Measurements from ENCODE around the gene HBQ1. TPM values are rescaled to one million over a fixed set of nuclear protein-coding genes. Genes with fewer than 3 reads are reported as not detected.
A peak's percentile ranks its signal among the peaks of the same experiment; 100 is the strongest.

Gene HBQ1
- not detected in 2 replicates for total RNA-seq
- long read RNA-seq: 0 reads

DNA sequence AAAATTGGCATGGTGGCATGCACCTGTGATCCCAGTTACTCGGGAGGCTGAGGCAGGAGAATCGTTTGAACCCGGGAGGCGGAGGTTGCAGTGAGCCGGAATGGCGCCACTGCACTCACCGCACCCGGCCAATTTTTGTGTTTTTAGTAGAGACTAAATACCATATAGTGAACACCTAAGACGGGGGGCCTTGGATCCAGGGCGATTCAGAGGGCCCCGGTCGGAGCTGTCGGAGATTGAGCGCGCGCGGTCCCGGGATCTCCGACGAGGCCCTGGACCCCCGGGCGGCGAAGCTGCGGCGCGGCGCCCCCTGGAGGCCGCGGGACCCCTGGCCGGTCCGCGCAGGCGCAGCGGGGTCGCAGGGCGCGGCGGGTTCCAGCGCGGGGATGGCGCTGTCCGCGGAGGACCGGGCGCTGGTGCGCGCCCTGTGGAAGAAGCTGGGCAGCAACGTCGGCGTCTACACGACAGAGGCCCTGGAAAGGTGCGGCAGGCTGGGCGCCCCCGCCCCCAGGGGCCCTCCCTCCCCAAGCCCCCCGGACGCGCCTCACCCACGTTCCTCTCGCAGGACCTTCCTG lies at the start of gene HBQ1:
Gene HBQ1 (plus strand): TSS at position 359 of the 575 bp plus-strand sequence. CDS start 28 bp downstream, at position 387.
- H3K4me1 Mint-ChIP-seq (ENCODE audit: unreplicated experiment): peaks cover 8% of the 10 kb centered on the region
- peaks cover 28% of the 10 kb centered on the region for H3K27me3 Mint-ChIP-seq (ENCODE audit: unreplicated experiment)
- no peak for DNase-seq (ENCODE audit: extremely low spot score, unreplicated experiment)
- no peak within 1 kb of the TSS for H3K27ac Mint-ChIP-seq (ENCODE audit: unreplicated experiment)
- TF ChIP-seq, protein P1, sequence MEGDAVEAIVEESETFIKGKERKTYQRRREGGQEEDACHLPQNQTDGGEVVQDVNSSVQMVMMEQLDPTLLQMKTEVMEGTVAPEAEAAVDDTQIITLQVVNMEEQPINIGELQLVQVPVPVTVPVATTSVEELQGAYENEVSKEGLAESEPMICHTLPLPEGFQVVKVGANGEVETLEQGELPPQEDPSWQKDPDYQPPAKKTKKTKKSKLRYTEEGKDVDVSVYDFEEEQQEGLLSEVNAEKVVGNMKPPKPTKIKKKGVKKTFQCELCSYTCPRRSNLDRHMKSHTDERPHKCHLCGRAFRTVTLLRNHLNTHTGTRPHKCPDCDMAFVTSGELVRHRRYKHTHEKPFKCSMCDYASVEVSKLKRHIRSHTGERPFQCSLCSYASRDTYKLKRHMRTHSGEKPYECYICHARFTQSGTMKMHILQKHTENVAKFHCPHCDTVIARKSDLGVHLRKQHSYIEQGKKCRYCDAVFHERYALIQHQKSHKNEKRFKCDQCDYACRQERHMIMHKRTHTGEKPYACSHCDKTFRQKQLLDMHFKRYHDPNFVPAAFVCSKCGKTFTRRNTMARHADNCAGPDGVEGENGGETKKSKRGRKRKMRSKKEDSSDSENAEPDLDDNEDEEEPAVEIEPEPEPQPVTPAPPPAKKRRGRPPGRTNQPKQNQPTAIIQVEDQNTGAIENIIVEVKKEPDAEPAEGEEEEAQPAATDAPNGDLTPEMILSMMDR (IDR thresholded peaks at IDR 0.05): peak; percentile 68
- H3K9me3 Mint-ChIP-seq (ENCODE audit: unreplicated experiment): no peaks in the 10 kb centered on the region
- H3K4me3 Mint-ChIP-seq (ENCODE audit: unreplicated experiment): peak within 1 kb of the TSS; percentile 51
- peaks cover 2% of the 10 kb centered on the region for H3K36me3 Mint-ChIP-seq (ENCODE audit: unreplicated experiment)

DNA sequence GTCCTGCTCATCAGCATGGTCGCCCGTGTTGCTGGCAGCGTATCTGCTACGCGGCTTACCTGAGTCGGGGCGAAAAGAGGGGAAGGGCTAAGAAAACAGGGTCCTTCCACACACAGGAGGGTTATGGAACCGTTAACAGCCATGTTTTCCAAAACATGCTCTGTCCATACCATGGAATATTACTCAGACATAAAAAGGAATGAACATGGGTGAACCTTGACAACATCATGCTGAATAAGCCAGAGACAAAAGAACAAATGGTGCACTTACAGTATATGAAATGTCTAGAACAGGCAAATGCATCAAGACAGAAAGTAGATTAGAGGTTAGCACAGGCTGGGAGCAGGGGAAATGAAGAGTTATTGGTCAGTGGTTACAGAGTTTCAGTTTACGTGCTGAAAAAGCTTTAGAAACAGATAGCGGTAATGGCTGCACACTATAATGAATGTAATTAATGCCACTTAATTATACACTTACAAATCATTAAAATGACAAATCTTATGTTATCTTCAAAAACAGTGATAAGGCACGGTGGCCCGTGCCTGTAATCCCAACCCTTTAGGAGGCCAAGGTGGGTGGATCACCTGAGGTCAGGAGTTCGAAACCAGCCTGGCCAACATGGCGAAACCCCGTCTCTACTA lies 49.6 kb upstream of the HBQ1 start:
- H3K27me3 Mint-ChIP-seq (ENCODE audit: unreplicated experiment): no peaks in the 10 kb centered on the region
- H3K36me3 Mint-ChIP-seq (ENCODE audit: unreplicated experiment): peaks cover 2% of the 10 kb centered on the region
- no peak overlapping the region for H3K27ac Mint-ChIP-seq (ENCODE audit: unreplicated experiment)
- no peaks in the 10 kb centered on the region for H3K9me3 Mint-ChIP-seq (ENCODE audit: unreplicated experiment)
- peaks cover 11% of the 10 kb centered on the region for H3K4me1 Mint-ChIP-seq (ENCODE audit: unreplicated experiment)
- DNase-seq (ENCODE audit: extremely low spot score, unreplicated experiment): no peak
- no peak overlapping the region for H3K4me3 Mint-ChIP-seq (ENCODE audit: unreplicated experiment)
- TF ChIP-seq, protein P1 (IDR thresholded peaks at IDR 0.05): no peak

DNA sequence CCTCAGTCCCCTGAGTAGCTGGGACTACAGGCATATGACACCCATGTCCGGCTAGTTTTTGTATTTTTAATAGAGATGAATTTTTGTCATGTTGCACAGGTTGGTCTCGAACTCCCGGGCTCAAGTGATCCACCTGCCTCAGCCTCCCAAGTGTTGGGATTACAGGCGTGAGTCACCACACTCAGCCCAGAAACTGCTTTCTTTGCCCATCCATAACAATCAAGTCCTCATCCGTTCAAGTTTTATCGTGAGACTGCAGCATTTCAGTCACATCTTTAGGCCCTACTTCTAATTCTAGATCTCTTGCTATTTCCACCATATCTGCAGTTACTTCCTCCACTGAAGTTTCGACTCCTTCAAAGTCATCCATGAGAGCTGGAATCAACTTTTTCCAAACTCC lies 48.1 kb upstream of the HBQ1 start:
- Mint-ChIP-seq H3K9me3 (ENCODE audit: unreplicated experiment) (no peaks in the 10 kb centered on the region), H3K36me3 (ENCODE audit: unreplicated experiment) (peaks cover 4% of the 10 kb centered on the region), H3K27ac (ENCODE audit: unreplicated experiment) (no peak overlapping the region), H3K4me3 (ENCODE audit: unreplicated experiment) (no peak overlapping the region), H3K4me1 (ENCODE audit: unreplicated experiment) (peaks cover 20% of the 10 kb centered on the region), H3K27me3 (ENCODE audit: unreplicated experiment) (no peaks in the 10 kb centered on the region)
- TF ChIP-seq, protein P1 (IDR thresholded peaks at IDR 0.05): no peak
- DNase-seq (ENCODE audit: extremely low spot score, unreplicated experiment): no peak

DNA sequence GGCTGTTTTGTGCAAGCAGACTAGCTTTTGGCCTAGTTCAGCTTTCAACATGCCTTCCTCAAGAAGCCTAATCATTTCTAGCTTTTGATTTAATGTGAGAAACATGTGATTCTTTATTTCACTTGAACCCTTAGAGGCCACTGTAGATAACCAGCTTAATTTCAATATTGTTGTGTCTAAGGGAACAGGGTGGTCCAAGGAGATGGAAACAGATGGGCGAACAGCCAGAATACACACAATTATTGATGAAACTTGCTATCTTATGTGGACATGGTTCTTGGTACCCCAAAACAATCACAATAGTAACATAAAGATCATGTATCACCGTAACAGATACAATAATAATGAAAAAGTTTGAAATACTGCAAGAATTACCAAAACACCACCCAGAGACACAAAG lies 46.5 kb upstream of the HBQ1 start:
- Mint-ChIP-seq H3K36me3 (ENCODE audit: unreplicated experiment) (peaks cover 4% of the 10 kb centered on the region), H3K4me3 (ENCODE audit: unreplicated experiment) (no peak overlapping the region), H3K27ac (ENCODE audit: unreplicated experiment) (no peak overlapping the region), H3K4me1 (ENCODE audit: unreplicated experiment) (peaks cover 29% of the 10 kb centered on the region), H3K27me3 (ENCODE audit: unreplicated experiment) (no peaks in the 10 kb centered on the region), H3K9me3 (ENCODE audit: unreplicated experiment) (no peaks in the 10 kb centered on the region)
- TF ChIP-seq, protein P1 (IDR thresholded peaks at IDR 0.05): no peak
- DNase-seq (ENCODE audit: extremely low spot score, unreplicated experiment): no peak

DNA sequence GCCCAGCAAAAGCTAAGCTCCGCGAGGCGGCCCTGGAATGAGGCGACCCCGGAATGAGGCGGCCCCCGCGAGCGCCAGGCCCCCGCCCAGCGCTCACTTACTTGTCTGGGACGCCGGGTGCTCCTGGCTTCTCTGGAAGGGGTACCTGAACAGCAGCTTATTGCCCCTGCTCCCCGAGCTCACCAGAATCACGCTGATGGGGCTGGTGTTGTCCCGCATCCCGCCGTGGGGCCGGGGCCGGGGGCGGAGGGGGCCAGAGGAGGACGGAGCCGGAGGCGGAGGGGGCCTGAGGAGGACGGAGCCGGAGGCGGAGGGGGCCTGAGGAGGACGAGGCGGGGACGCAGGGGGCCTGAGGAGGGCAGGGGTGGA lies 42.2 kb upstream of the HBQ1 start:
- Mint-ChIP-seq H3K27ac (ENCODE audit: unreplicated experiment) (peak overlapping the region; percentile 61), H3K27me3 (ENCODE audit: unreplicated experiment) (no peaks in the 10 kb centered on the region), H3K4me1 (ENCODE audit: unreplicated experiment) (peaks cover 34% of the 10 kb centered on the region), H3K4me3 (ENCODE audit: unreplicated experiment) (peak overlapping the region; percentile 78), H3K36me3 (ENCODE audit: unreplicated experiment) (peaks cover 2% of the 10 kb centered on the region), H3K9me3 (ENCODE audit: unreplicated experiment) (no peaks in the 10 kb centered on the region)
- TF ChIP-seq, protein P1 (IDR thresholded peaks at IDR 0.05): no peak
- no peak for DNase-seq (ENCODE audit: extremely low spot score, unreplicated experiment)
